Stimulated activated CD4-positive, alpha-beta T cell treated with anti-CD3 and anti-CD28 coated beads, Interleukin-15, amount 100 ng/mL, for 48 hours (primary cell): ENCODE results near the gene SLC25A48.
"Not testable (repeated sequence)": the region's sequence is repeated elsewhere in the genome, so short reads cannot be mapped to it uniquely, and the experiment has no call there.

Experiments used
- DNase-seq, 2 donors: peaks; one replicate each; pipeline ENCODE4 v3.0.0-alpha.2; 2020; ENCODE audit warnings: low read depth in 2 of 2

The SLC25A48 gene

GRCh38 chr5:135829681-135830383 lies 4.6 kb upstream of the SLC25A48 start:
- DNase-seq = peak in 1 of 2 donors; percentile 30

- no peak for DNase-seq
Measured at GRCh38 chr5:135830384-135830700, 4.1 kb upstream of the SLC25A48 start.

- DNase-seq = no peak
Measured at GRCh38 chr5:135830876-135831275, 3.6 kb upstream of the SLC25A48 start.

- DNase-seq = no peak
Measured at GRCh38 chr5:135831439-135831838, 3.0 kb upstream of the SLC25A48 start.

GRCh38 chr5:135831851-135832555 lies 2.5 kb upstream of the SLC25A48 start:
- DNase-seq = no peak

GRCh38 chr5:135832941-135833920 lies 1.2 kb upstream of the SLC25A48 start:
- no peak for DNase-seq

GRCh38 chr5:135833961-135834638 lies 363 bp upstream of the SLC25A48 start:
- no peak for DNase-seq

- no peak for DNase-seq
Measured at GRCh38 chr5:135835766-135836165, 1.3 kb downstream of the SLC25A48 start.

GRCh38 chr5:135838395-135838794 lies 3.9 kb downstream of the SLC25A48 start:
- not testable (repeated sequence) for DNase-seq

GRCh38 chr5:135839566-135839965 lies 5.1 kb downstream of the SLC25A48 start:
- DNase-seq = no peak

- no peak for DNase-seq
Measured at GRCh38 chr5:135840959-135841358, 6.5 kb downstream of the SLC25A48 start.

GRCh38 chr5:135842737-135843136 lies 8.3 kb downstream of the SLC25A48 start:
- no peak for DNase-seq

GRCh38 chr5:135843571-135844337 lies 9.3 kb downstream of the SLC25A48 start:
- DNase-seq = no peak

- no peak for DNase-seq
Measured at GRCh38 chr5:135846311-135846710, 11.8 kb downstream of the SLC25A48 start.

GRCh38 chr5:135847976-135848375 lies 13.5 kb downstream of the SLC25A48 start:
- DNase-seq = no peak

- DNase-seq = no peak
Measured at GRCh38 chr5:135850231-135850630, 15.8 kb downstream of the SLC25A48 start.

- no peak for DNase-seq
Measured at GRCh38 chr5:135850671-135851070, 16.2 kb downstream of the SLC25A48 start.

GRCh38 chr5:135851186-135851914 lies 16.9 kb downstream of the SLC25A48 start:
- DNase-seq = no peak

- DNase-seq = no peak
Measured at GRCh38 chr5:135851915-135852845, 17.7 kb downstream of the SLC25A48 start.
